ENCODE measurements around the gene SH3BGR.

DNA sequence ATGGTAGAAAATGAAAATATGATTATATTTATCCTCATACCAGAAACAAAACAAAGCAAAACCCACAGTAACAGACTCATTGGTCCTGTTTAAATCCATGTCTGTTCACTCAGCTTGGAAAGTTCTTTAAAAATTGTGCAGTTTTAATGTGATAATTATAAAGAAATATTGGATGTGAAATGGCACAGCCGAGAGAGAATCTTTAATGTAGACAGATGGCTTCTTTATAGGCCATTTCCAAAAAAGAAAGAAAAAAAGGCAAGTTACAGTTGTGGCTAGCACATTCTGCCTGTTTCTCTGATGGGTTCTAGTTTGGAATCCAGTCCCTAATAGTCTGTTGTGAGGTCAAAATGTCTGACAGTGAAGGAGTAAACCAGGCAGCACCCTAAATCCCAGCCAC, 62.0 kb downstream of the SH3BGR start:
- TF ChIP-seq YY1 (IDR thresholded peaks at IDR 0.05; ENCODE audit: low read depth, low read length), result no peak
- no peak for TF ChIP-seq TBL1XR1 (IDR thresholded peaks at IDR 0.05; ENCODE audit: low read depth, low read length)
- no peak for TF ChIP-seq RAD21 (IDR thresholded peaks at IDR 0.05; ENCODE audit: insufficient read depth, low read depth, low read length)
- TF ChIP-seq ZSCAN29 (IDR thresholded peaks at IDR 0.05), result no peak
- TF ChIP-seq HCFC1 (IDR thresholded peaks at IDR 0.05; ENCODE audit: low read length), result no peak
- TF ChIP-seq, protein P1, sequence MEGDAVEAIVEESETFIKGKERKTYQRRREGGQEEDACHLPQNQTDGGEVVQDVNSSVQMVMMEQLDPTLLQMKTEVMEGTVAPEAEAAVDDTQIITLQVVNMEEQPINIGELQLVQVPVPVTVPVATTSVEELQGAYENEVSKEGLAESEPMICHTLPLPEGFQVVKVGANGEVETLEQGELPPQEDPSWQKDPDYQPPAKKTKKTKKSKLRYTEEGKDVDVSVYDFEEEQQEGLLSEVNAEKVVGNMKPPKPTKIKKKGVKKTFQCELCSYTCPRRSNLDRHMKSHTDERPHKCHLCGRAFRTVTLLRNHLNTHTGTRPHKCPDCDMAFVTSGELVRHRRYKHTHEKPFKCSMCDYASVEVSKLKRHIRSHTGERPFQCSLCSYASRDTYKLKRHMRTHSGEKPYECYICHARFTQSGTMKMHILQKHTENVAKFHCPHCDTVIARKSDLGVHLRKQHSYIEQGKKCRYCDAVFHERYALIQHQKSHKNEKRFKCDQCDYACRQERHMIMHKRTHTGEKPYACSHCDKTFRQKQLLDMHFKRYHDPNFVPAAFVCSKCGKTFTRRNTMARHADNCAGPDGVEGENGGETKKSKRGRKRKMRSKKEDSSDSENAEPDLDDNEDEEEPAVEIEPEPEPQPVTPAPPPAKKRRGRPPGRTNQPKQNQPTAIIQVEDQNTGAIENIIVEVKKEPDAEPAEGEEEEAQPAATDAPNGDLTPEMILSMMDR (IDR thresholded peaks at IDR 0.05 in 2 of 3, conservative IDR thresholded peaks at IDR 0.05 in 1 of 3; ENCODE audit: control insufficient read depth in 2 of 3, extremely low read depth in 1 of 3, insufficient read depth in 1 of 3, low read depth in 3 of 3, low read length in 3 of 3), result no peak
- TF ChIP-seq CEBPB (IDR thresholded peaks at IDR 0.05; ENCODE audit: borderline replicate concordance in 1 of 2, low read depth in 2 of 2, low read length in 2 of 2), result no peak
- TF ChIP-seq HDAC2 (IDR thresholded peaks at IDR 0.05), result no peak
- TF ChIP-seq EP300 (IDR thresholded peaks at IDR 0.05; ENCODE audit: borderline replicate concordance in 1 of 2, control insufficient read depth in 1 of 2, low read depth in 2 of 2, low read length in 2 of 2), result no peak
- TF ChIP-seq FOXK2 (IDR thresholded peaks at IDR 0.05), result no peak
- no peak for TF ChIP-seq MEF2A (IDR thresholded peaks at IDR 0.05; ENCODE audit: insufficient read depth, low read depth, low read length)
- no peak for TF ChIP-seq TAF1 (IDR thresholded peaks at IDR 0.05; ENCODE audit: borderline replicate concordance, low read depth, low read length)
- TF ChIP-seq SMC3 (IDR thresholded peaks at IDR 0.05; ENCODE audit: borderline replicate concordance, low read length), result no peak
- TF ChIP-seq, protein P2, sequence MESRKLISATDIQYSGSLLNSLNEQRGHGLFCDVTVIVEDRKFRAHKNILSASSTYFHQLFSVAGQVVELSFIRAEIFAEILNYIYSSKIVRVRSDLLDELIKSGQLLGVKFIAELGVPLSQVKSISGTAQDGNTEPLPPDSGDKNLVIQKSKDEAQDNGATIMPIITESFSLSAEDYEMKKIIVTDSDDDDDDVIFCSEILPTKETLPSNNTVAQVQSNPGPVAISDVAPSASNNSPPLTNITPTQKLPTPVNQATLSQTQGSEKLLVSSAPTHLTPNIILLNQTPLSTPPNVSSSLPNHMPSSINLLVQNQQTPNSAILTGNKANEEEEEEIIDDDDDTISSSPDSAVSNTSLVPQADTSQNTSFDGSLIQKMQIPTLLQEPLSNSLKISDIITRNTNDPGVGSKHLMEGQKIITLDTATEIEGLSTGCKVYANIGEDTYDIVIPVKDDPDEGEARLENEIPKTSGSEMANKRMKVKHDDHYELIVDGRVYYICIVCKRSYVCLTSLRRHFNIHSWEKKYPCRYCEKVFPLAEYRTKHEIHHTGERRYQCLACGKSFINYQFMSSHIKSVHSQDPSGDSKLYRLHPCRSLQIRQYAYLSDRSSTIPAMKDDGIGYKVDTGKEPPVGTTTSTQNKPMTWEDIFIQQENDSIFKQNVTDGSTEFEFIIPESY (IDR thresholded peaks at IDR 0.05), result no peak
